ENCODE measurements around the gene CBY1. TPM values are rescaled to one million over a fixed set of nuclear protein-coding genes. Genes with fewer than 3 reads are reported as not detected.

Gene CBY1
- total and polyA plus RNA-seq, 9 of the 15 experiments (the other 6 are each of a cell fraction or from before 2014, with no cell fraction given) = 5.7 to 19.7 (median 10.8) TPM

DNA sequence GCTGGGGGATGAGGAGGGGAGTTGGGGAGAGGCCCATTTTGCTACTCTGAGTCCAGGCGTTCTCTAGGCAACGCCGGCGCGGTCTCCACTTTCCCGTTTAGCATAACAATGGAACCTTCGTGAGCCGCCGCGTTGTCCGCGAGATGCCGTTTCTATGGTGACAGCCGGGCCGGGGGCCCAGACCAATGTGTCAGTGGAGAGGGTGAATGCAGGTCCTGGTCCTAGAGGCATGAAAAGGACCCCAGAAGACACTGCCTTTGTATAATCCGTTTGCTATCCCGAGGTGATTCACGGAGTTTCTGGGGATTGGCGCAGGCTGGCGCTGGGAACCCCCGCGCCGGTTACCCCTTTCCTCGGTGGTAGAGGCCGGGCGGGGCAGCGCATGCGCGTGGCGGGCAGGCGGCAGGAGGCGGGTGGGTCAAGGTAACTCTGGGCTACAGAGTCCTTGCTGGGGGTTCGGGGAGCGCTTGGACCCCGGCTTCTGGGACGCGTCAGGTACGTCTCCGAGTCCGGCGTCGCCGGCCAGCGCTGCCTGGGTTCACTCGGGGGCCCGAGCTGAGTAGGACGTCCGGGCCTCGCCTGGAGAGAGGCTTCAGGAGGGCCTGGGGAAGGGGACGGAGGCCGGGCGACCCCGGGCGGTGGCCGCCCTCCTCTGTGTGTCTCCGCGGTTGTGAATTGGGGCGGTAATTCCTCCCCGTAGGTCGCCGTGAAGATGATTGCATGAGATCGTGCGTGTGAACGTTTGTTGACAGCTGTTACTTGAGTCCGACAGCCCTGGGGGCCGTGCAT lies at the start of gene CBY1, which contains the start of gene FAM227A (continued):
- TF ChIP-seq POLR2G (IDR thresholded peaks at IDR 0.05; ENCODE audit: low read depth, low read length) = peak; percentile 77
- no peak for TF ChIP-seq ZNF785 (CRISPR knock-in tag; IDR thresholded peaks at IDR 0.05)

DNA sequence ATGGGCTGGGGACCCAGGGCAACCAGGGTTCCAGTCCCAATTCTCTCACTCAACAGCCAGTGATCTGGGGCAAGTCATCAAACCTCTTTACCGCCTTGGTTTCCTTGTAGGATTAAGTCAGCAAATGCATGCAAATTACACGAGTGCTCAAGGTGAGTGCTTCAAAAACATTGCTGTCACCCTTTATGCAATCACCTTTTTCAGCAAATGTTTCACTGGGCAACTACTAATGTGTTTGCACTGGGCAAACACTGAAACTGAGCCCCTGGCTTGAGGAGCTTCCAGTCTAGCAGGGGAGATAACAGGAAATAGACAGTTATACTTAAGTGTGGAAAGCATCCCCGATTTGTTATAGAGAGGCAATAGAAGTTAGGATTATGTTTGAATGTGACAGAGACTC lies 48.8 kb upstream of the CBY1 start:
- no peak for ATAC-seq
- intact Hi-C loops (cut with micrococcal nuclease) = no loop called here

More for the DNA sequence above, 48.8 kb upstream of the CBY1 start:
- in situ Hi-C loops (cut with MboI) = no loop called here
- ChIA-PET CTCF (ENCODE audit: low intra/inter-chr PET ratio) (no interaction called here), POLR2A (no interaction called here)
- H3K79me2 ChIP-seq (ENCODE audit: control insufficient read depth, insufficient read depth, low read length) = no peaks in the 10 kb centered on the region
- H3K4me3 ChIP-seq = no peak overlapping the region
- FAIRE-seq (no peak), DNase-seq (ENCODE audit: extremely low read depth in 1 of 4, low spot score in 3 of 4) (no peak)
- H3K4me1 ChIP-seq (replicated peaks in 1 of 2; ENCODE audit: control insufficient read depth in 2 of 2, insufficient read depth in 2 of 2, low read length in 2 of 2) = peaks cover 0 to 3% of the 10 kb centered on the region in 2 experiments; a peak in 1 of 5 replicates
- H3K27ac ChIP-seq (ENCODE audit: extremely low read depth, low read depth, low read length) = no peak overlapping the region
- no peaks in the 10 kb centered on the region for H3K36me3 ChIP-seq (ENCODE audit: control insufficient read depth, insufficient read depth, low read length)
- TF ChIP-seq, protein P1, sequence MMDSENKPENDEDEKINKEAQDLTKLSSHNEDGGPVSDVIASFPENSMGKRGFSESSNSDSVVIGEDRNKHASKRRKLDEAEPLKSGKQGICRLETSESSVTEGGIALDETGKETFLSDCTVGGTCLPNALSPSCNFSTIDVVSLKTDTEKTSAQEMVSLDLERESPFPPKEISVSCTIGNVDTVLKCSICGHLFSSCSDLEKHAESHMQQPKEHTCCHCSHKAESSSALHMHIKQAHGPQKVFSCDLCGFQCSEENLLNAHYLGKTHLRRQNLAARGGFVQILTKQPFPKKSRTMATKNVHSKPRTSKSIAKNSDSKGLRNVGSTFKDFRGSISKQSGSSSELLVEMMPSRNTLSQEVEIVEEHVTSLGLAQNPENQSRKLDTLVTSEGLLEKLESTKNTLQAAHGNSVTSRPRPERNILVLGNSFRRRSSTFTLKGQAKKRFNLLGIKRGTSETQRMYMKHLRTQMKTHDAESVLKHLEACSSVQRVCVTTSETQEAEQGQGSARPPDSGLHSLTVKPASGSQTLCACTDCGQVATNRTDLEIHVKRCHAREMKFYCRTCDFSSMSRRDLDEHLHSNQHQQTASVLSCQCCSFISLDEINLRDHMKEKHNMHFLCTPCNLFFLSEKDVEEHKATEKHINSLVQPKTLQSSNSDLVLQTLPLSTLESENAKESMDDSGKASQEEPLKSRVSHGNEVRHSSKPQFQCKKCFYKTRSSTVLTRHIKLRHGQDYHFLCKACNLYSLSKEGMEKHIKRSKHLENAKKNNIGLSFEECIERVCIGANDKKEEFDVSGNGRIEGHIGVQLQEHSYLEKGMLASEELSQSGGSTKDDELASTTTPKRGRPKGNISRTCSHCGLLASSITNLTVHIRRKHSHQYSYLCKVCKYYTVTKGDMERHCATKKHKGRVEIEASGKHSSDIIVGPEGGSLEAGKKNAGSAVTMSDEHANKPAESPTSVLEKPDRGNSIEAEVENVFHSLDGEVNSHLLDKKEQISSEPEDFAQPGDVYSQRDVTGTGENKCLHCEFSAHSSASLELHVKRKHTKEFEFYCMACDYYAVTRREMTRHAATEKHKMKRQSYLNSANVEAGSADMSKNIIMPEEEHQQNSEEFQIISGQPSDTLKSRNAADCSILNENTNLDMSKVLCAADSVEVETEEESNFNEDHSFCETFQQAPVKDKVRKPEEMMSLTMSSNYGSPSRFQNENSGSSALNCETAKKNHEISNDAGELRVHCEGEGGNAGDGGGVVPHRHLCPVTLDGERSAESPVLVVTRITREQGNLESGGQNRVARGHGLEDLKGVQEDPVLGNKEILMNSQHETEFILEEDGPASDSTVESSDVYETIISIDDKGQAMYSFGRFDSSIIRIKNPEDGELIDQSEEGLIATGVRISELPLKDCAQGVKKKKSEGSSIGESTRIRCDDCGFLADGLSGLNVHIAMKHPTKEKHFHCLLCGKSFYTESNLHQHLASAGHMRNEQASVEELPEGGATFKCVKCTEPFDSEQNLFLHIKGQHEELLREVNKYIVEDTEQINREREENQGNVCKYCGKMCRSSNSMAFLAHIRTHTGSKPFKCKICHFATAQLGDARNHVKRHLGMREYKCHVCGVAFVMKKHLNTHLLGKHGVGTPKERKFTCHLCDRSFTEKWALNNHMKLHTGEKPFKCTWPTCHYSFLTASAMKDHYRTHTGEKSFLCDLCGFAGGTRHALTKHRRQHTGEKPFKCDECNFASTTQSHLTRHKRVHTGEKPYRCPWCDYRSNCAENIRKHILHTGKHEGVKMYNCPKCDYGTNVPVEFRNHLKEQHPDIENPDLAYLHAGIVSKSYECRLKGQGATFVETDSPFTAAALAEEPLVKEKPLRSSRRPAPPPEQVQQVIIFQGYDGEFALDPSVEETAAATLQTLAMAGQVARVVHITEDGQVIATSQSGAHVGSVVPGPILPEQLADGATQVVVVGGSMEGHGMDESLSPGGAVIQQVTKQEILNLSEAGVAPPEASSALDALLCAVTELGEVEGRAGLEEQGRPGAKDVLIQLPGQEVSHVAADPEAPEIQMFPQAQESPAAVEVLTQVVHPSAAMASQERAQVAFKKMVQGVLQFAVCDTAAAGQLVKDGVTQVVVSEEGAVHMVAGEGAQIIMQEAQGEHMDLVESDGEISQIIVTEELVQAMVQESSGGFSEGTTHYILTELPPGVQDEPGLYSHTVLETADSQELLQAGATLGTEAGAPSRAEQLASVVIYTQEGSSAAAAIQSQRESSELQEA (IDR thresholded peaks at IDR 0.05; ENCODE audit: low read depth) = no peak
- TF ChIP-seq ZNF274 (IDR thresholded peaks at IDR 0.05; ENCODE audit: borderline replicate concordance, low read depth, low read length) = no peak
- no peak for TF ChIP-seq ADNP (tag; IDR thresholded peaks at IDR 0.05)
- TF ChIP-seq ZFPM2 (CRISPR knock-in tag; IDR thresholded peaks at IDR 0.05) = no peak
- no peak overlapping the region for H3K9ac ChIP-seq (ENCODE audit: insufficient read depth in 1 of 2, low read depth in 2 of 2, low read length in 2 of 2)
- no peak overlapping the region for H2AFZ ChIP-seq (ENCODE audit: low read depth, low read length)
- no peaks in the 10 kb centered on the region for H3K9me1 ChIP-seq (ENCODE audit: control insufficient read depth, insufficient read depth, low read length)
- H3K27me3 ChIP-seq (ENCODE audit: control insufficient read depth in 2 of 2, insufficient read depth in 2 of 2, low read length in 2 of 2) = no peaks in the 10 kb centered on the region
- no peaks in the 10 kb centered on the region for H4K20me1 ChIP-seq (replicated peaks; ENCODE audit: control insufficient read depth, insufficient read depth, low read length)
- WGBS (ENCODE audit: insufficient coverage, low coverage, missing lambda C conversion rate) = 35% methylated on average over 3 of the region's 3 CpGs
- no peaks in the 10 kb centered on the region for H3K9me3 ChIP-seq (replicated peaks; ENCODE audit: control insufficient read depth, insufficient read depth, low read depth, low read length)
- no peak overlapping the region for H3K4me2 ChIP-seq (ENCODE audit: insufficient read depth, low read length)
- no TSS peak for BruUV-seq (replicated peaks)
